Liver (tissue), 3 donors: ENCODE data around the gene RB1.

Experiments used
- MAX ChIP-seq: IDR thresholded peaks from 2 replicates; pipeline ENCODE4 v1.6.1; 2016; ENCODE audit warnings: antibody characterized with exemption
- RAD21 ChIP-seq, 2 donors: IDR thresholded peaks; 2 replicates each; pipeline ENCODE4 v1.6.1; 2016; ENCODE audit warnings: antibody characterized with exemption in 2 of 2, mild to moderate bottlenecking in 2 of 2
- TF ChIP-seq, protein P1 (sequence below): fragments of 150-350 bp; IDR thresholded peaks from 2 replicates; pipeline ENCODE4 v1.5.1; 2017; ENCODE audit warnings: improper control_type of control experiment, low read depth, low read length; ENCODE audit not compliant: missing input control
- donor health status: healthy.
- donor health status: healthy.

GRCh38 chr13:48511621-48512230 lies 208.2 kb downstream of the RB1 start:
- TF ChIP-seq RAD21 (IDR thresholded peaks at IDR 0.05) (no peak), MAX (no peak)
- TF ChIP-seq, protein P1, sequence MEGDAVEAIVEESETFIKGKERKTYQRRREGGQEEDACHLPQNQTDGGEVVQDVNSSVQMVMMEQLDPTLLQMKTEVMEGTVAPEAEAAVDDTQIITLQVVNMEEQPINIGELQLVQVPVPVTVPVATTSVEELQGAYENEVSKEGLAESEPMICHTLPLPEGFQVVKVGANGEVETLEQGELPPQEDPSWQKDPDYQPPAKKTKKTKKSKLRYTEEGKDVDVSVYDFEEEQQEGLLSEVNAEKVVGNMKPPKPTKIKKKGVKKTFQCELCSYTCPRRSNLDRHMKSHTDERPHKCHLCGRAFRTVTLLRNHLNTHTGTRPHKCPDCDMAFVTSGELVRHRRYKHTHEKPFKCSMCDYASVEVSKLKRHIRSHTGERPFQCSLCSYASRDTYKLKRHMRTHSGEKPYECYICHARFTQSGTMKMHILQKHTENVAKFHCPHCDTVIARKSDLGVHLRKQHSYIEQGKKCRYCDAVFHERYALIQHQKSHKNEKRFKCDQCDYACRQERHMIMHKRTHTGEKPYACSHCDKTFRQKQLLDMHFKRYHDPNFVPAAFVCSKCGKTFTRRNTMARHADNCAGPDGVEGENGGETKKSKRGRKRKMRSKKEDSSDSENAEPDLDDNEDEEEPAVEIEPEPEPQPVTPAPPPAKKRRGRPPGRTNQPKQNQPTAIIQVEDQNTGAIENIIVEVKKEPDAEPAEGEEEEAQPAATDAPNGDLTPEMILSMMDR: no peak
